GM18867 (cell line): ENCODE data around the gene CDKN2A.
"Not testable (repeated sequence)": the region's sequence is repeated elsewhere in the genome, so short reads cannot be mapped to it uniquely, and the experiment has no call there.

ENCODE experiments used
- ATAC-seq: cut with Tn5 transposase; IDR thresholded peaks from one replicate; pipeline ENCODE4 v1.9.1; 2021; ENCODE audit warnings: mild to moderate bottlenecking, moderate library complexity; ENCODE audit not compliant: unreplicated experiment

The CDKN2A gene

DNA sequence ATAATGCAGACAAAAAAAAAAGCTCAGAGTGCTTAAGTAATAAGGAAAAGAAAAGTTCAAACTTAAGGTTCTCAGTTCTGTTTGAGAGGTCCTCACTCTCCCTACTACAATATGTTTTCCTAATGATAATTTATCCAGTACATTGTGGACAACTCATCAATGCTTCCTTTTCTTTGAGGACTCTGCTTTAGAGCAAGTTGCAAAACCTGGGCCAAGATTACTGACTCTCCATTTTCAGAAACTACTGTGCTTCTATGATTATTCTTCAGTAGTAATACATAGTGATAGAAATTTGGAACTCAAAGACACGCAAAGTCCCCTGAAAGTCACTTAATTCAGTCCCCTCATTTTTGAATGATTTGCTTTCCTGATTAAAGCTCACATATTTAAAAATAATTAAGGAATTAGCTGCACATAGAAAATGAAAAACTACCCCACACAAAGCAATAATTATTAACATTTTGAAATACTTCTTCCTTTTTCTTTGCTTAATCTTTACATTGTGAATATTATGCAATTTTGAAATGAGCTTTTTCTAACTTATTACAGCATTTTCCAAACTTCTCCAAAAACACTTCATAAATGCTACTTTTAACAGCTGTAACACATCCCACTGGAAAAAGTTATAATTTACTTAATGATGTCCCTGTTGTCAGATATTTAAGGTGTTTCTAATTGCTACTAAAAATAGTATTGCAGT is 11.2 kb downstream of the CDKN2A start:
- no peak for ATAC-seq

DNA sequence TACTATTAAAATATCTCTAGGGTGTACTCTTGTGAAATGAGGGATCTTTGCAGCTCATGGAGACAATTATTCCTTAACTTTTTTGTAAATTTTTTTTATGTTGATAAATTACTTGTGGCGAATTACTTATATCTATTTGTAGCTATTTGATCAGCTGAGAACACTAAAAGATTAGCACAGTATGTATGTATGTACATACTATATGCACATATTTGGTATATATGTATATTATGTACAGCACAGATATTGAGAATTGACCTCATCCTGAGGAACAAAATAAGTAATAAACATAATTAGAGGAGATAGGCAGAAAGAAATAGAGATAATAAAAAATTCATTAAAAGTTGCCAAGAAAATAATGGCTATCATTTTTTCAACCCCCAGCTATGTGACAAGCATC is 11.8 kb downstream of the CDKN2A start:
- no peak for ATAC-seq

DNA sequence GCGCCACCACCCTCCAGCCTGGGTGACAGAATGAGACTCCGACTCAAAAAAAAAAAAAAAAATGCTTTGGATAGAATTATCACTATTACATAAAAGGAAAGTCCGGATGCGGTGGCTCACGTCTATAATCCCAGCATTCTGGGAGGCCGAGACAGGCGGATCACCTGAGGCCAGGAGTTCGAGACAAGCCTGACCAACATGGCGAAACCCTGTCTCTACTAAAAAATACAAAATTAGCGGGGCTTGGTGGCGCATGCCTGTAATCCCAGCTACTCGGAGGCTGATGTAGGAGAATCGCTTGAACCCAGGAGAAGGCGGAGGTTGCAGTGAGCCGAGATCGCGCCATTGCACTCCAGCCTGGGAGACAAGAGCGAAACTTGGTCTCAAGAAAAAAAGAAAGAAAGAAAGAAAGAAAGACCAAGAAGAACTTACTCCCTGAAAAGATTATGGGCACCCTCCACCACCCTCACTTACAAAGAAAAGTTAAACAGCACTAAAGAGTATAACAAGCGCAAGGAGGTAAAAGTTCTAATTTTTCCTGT is 17.8 kb downstream of the CDKN2A start:
- no peak for ATAC-seq

DNA sequence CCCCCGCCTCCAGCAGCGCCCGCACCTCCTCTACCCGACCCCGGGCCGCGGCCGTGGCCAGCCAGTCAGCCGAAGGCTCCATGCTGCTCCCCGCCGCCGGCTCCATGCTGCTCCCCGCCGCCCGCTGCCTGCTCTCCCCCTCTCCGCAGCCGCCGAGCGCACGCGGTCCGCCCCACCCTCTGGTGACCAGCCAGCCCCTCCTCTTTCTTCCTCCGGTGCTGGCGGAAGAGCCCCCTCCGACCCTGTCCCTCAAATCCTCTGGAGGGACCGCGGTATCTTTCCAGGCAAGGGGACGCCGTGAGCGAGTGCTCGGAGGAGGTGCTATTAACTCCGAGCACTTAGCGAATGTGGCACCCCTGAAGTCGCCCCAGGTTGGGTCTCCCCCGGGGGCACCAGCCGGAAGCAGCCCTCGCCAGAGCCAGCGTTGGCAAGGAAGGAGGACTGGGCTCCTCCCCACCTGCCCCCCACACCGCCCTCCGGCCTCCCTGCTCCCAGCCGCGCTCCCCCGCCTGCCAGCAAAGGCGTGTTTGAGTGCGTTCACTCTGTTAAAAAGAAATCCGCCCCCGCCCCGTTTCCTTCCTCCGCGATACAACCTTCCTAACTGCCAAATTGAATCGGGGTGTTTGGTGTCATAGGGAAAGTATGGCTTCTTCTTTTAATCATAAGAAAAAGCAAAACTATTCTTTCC is 19.3 kb downstream of the CDKN2A start:
- ATAC-seq, result peak; percentile 59

DNA sequence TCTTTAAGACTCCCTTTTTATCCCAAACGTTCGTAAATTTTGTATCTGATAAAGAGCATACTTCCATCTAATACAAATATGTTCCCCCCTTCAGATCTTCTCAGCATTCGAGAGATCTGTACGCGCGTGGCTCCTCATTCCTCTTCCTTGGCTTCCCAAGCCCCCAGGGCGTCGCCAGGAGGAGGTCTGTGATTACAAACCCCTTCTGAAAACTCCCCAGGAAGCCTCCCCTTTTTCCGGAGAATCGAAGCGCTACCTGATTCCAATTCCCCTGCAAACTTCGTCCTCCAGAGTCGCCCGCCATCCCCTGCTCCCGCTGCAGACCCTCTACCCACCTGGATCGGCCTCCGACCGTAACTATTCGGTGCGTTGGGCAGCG is 19.9 kb downstream of the CDKN2A start:
- ATAC-seq, result no peak

DNA sequence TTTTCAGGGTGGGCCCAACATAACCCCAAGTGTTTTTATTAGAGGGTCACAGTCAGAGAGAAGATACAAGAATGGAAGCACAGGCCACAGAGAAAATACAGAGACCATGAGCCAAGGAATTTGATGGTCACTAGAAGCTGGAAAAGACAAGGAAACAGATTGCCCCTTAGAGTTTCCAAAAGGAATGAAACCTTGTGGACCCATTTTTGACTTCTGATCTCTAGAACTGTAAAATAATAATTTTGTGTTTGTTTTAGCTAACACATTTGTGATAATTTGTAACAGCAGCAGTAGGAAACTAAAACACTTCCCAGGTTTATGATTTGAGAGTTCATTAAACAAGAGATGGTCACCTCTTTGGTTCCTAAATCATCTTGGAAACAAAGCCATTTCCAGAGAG is 21.8 kb downstream of the CDKN2A start:
- ATAC-seq, result no peak

DNA sequence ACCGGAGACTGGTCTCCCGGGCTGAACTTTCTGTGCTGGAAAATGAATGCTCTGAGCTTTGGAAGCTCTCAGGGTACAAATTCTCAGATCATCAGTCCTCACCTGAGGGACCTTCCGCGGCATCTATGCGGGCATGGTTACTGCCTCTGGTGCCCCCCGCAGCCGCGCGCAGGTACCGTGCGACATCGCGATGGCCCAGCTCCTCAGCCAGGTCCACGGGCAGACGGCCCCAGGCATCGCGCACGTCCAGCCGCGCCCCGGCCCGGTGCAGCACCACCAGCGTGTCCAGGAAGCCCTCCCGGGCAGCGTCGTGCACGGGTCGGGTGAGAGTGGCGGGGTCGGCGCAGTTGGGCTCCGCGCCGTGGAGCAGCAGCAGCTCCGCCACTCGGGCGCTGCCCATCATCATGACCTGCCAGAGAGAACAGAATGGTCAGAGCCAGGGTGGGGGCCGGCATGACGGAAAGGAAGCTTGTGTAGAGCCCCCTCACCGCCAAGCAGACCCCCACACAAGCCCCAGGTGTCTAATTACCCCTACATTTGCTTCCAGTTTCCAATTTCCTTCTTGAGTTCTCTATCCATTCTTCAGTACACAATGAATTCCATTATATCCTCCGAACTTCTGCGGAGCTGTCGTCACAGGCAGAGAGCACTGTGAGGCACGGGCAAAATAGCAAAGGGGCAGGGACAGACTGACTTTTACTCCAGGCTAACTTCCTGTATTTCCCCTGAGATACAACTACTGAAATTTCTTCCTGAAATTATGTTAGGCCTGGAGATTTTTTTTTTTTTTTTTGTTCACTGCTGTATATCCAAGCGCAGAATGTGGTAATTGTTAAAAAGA is 23.2 kb downstream of the CDKN2A start:
- ATAC-seq, result no peak

DNA sequence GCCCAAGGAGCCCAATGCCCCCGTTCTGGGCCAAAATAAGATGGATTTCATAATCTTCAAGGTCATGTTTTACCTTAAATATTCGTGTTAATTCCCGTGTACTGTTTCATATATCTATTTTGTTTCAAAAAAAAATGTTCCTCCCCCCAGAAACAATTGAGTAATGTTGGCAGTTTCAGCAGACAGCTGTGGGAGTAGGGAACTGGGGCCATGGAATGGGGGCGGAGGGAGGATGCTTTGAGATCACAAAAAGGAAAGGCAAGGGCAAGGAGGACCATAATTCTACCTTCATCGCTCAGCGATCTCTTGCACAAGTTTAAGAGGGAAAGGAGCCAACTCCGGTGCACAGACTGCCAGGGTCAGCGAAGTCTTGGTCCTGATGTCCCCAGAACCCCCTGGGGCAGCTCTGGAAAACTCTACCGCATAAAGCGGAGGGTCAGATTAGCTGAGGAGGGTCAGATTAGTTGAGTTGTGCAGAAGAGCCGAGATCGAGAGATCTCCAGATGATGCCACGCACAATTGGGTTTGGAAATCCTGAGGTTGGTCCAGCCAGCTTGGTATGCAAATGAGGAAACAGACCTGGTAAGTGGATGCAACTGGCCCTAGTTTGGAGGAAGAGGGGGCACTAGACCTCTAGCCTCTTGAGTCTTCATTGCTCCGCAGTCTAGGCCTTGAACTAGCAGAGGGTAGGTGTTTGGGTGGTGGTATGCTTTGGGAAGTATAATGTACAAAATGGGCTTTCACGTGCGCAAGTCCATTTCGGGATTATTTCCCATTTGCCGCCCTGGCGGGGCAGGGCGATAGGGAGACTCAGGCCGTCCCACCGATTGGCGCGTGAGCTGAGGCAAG is 24.0 kb downstream of the CDKN2A start:
- no peak for ATAC-seq

DNA sequence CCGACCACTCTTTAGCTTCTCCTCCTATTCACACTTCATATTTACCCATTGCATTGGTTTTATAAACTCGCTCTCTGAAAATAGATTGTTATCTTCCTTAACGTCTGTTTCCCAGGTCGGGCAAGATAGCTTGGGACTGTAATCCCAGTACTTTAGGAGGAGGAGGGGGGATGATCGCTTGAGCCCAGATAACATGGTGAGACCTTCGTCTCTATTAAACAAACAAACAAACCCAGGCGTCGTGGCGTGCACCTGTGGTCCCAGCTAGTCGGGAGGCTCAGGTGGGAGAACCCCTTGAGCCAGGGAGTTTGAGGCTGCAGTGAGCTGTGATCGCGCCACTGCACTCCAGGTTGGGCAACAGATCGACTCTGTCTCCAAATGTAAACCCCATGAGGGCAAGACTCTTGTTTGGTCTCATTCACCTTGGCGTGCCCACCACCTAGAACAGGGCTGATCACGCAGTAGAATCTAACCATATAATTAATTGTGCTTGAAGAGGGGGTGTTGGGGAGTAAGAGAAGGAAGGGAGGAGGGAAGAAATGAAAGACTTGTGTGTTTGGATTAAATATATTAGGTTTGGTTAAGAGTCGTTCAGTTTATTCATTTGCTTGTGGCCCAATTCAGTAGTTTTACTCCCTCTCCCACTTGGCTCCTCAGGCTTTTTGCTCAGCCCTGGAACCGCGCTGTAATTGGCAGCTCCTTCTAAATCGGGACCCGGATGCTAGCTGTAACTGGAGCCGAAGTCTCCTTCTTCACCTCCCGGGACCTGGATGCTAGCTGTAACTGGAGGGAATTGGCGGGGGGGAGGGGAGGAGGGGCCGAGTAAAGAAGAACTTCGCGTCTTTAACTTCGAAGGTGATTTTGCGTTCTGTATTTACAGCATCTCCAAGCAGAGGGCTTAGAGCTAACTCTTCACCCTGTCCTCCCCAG is 24.9 kb downstream of the CDKN2A start:
- no peak for ATAC-seq

DNA sequence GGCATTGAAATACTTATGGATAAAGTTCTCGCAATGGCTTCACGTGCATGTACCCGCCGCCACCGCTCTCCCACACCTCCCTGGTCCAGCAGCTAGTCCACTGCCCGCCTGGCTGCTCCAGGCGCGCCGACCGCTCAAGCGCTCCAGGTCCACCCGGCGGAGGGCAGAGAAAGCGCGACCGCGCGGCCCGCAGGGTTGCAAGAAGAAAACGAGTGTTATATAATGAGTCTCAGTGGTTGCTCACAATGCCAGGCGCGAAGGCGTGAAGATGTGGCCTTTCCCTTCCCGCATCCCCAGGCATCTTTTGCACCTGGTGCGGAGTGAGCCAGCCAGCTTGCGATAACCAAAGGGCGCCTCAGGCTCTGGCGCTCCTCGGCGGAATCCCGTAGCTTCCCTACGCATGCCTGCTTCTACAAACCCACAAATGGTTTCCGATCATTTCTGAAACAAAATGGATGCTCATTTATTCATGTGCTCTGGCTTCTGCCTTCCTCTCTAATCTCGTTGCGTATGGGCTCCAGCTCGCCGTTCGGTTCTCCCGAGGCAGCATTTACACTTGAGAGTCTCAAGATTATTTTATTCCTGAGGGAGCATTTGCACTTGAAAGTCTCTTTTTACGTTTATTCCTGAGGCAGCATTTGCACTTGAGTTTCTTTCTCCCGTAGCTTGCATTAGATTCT is 25.7 kb downstream of the CDKN2A start:
- ATAC-seq, result no peak

DNA sequence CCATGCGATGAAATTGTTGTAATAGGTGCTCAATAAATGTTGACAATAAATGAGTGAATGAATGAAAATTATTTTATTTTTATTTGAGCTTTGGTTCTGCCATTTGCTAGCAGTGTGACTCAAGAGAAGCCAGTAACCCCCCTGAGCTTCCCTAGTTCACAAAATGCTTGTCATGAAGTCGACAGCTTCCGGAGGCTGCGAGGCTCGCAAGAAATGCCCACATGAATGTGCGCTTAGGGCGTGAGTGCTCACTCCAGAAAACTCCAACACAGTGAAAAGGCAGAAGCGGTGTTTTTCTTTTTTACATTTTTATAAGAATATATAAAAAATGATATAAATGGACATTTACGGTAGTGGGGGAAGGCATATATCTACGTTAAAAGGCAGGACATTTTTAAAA is 26.5 kb downstream of the CDKN2A start:
- ATAC-seq, result no peak

DNA sequence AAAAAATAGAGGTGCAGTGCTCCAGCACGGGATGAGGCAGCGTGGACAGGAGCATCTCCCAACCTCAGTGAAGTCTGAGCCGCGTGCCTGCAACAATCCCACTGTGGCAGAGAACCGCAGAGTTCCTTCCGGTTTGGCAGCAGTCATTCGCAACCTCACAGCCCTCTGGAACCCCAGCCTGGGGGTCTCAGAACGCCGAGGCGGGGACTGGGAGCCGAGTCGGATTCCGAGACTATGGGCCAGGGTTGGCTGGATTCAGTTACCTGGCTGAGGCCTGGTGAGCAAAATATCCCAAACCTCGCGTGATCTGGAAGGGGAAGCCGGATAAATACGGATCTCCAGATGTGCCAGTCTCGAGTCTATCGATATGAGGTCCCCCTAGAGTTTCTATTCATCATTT is 27.0 kb downstream of the CDKN2A start:
- no peak for ATAC-seq

DNA sequence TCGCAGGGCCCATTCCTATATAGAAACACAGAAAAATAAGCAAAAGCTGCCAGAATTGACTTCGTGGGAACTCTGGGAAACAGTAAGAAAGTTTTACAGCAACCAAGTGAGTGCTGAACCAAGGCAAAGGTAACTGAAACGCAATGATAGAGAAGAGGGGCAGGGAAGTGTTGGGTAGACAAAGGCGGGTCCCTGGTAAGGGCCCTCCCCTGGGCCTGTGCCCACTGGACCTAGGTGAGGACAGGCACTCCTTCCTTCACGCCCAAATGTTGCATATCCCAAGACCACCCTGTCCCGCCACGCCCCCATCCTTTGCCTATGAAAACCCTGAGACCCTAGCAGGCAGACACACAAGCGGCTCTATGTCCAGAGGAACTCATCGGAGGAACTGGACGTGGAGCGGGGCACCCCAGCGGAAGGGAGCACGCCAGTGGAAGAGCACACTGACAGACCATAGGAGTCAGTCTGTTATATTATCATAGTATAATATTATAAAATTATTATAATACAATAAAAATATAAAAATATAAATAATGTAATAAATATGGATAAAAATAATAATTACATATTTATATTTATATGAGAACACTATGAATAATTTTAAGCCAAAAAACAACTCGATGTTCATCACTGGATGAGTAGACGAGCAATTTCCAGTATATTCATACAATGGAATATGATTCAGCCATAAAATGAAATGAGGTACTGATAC is 27.9 kb downstream of the CDKN2A start:
- ATAC-seq, result no peak

DNA sequence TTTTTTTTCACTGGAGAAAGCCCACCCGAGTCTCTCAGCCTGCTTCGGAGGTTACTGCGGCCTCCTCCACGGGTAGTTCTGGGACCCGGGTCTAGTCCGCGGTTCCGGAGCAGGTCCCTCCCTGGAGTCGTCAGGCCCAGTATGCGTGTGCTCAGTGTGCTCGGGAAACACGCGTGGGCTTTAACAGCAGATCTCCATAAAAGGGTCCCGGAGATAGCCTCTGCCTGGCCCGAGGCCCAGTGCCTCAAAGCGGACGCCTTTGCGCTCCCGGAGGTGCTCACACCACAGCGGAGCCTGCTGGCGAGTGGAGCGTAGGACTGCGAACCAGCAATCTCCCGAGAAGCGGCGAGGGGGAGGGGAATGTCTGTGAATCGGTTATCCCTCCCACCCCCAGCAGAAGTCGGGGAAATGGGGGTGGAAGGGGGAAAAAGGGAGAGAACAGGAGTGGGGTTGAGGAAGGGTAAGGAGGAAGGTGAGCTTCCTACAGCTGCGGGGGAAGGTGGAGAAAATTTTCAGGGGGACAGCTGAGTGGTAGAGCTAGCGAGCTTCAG is 28.7 kb downstream of the CDKN2A start:
- ATAC-seq, result peak; percentile 95

DNA sequence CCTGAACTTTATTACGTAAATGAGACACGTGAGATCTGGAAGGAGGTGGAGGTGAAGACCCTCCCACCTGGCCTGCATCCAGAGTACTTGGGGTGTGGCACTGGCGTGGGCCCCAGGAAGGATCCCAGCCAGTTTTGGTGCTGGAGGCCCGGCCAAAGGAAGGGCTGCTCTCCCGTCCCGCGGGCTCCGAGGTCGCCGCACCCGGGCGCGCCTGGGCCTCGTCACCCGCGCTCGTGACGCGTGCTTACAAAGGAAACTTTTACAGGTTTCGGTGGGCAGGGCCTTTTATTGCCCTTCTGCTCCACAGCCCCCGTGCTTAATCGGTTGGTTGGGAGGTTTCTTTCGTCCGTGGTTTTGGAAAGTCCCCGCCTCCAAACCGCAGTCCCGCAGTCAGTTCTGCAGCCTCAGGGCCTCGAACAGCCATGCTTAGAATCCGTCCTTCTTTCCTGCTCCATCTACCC is 29.2 kb downstream of the CDKN2A start:
- ATAC-seq, result peak; percentile 51

DNA sequence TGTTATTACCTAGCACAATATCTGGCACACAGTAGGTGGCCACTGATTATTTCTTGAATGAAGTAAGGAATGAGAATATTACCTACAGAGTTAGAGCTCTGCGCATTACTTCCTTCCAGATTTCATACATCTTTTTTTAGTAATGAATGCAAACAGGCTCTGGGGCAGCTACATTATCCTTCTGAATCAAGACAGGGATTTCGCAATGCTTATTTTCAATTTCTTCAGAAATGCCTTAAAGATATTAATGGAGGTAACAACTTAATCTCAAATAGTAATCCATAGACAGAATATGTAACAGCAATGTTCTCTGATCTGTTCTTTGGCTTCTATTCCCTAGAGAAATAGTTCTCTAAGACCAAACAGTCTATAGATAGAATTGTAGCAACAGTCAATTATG is 32.6 kb downstream of the CDKN2A start:
- ATAC-seq, result no peak

DNA sequence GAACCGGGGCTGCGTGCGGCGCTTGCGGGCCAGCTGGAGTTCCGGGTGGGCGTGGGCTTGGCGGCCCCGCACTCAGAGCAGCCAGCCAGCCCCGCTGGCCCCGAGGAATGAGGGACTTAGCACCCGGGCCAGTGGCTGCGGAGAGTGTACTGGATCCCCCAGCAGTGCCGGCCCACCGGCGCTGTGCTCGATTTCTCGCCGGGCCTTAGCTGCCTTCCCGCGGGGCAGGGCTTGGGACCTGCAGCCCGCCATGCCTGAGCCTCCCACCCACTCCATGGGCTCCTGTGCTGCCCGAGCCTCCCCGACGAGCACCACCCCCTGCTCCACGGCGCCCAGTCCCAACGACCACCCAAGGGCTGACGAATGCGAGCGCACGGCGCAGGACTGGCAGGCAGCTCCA is 34.9 kb downstream of the CDKN2A start:
- not testable (repeated sequence) for ATAC-seq

DNA sequence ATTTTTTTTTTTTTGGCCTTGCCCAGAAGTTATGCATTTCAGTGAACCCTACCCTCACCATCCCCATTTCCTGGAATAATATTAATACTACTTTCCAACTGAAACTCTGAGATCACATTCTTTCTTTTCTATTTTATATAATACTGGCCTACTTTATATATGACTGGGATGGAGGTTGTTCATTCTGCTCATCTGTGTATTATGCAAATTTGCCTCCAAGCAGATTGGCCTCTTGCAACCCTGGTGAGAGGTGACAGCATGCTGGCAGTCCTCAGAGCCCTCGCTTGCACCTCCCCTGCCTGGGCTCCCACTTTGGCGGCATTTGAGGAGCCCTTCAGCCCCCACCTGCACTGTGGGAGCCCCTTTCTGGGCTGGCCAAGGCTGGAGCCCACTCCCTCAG is 35.4 kb downstream of the CDKN2A start:
- no peak for ATAC-seq
